GM18870 (cell line): ENCODE results near the gene SALL3.
"Not testable (repeated sequence)": the region's sequence is repeated elsewhere in the genome, so short reads cannot be mapped to it uniquely, and the experiment has no call there.

Experiments
- ATAC-seq: cut with Tn5 transposase; IDR thresholded peaks from one replicate; pipeline ENCODE4 v1.9.1; 2021; ENCODE audit warnings: moderate library complexity; ENCODE audit not compliant: unreplicated experiment

The SALL3 gene

GRCh38 chr18:78964727-78965126, 14.9 kb upstream of the SALL3 start:
- not testable (repeated sequence) for ATAC-seq

GRCh38 chr18:78965260-78965659, 14.4 kb upstream of the SALL3 start:
- ATAC-seq = no peak

GRCh38 chr18:78965917-78966792, 13.5 kb upstream of the SALL3 start:
- no peak for ATAC-seq

- ATAC-seq = no peak
These were observed 12.9 kb upstream of the SALL3 start for GRCh38 chr18:78966793-78967106.

GRCh38 chr18:78967692-78968091, 11.9 kb upstream of the SALL3 start:
- ATAC-seq = no peak

GRCh38 chr18:78969574-78970315, 9.9 kb upstream of the SALL3 start:
- ATAC-seq = no peak

GRCh38 chr18:78970774-78971333, 8.8 kb upstream of the SALL3 start:
- no peak for ATAC-seq

- no peak for ATAC-seq
These were observed 7.9 kb upstream of the SALL3 start for GRCh38 chr18:78971511-78972245.

GRCh38 chr18:78972385-78972918, 7.2 kb upstream of the SALL3 start:
- ATAC-seq = no peak

- no peak for ATAC-seq
These were observed 6.7 kb upstream of the SALL3 start for GRCh38 chr18:78972930-78973331.

- no peak for ATAC-seq
These were observed 6.1 kb upstream of the SALL3 start for GRCh38 chr18:78973357-78974083.

GRCh38 chr18:78974115-78974761, 5.4 kb upstream of the SALL3 start:
- ATAC-seq = no peak

- no peak for ATAC-seq
These were observed 4.3 kb upstream of the SALL3 start for GRCh38 chr18:78975292-78975691.

- ATAC-seq = no peak
These were observed 3.8 kb upstream of the SALL3 start for GRCh38 chr18:78975699-78976335.

- ATAC-seq = no peak
These were observed 2.6 kb upstream of the SALL3 start for GRCh38 chr18:78976765-78977636.

GRCh38 chr18:78977637-78978348, 1.8 kb upstream of the SALL3 start:
- no peak for ATAC-seq

- ATAC-seq = no peak
These were observed 1.1 kb upstream of the SALL3 start for GRCh38 chr18:78978349-78979055.
